ENCODE measurements around the gene POLR3E.

GRCh38 chr16:22357635-22357971, 60.4 kb downstream of the POLR3E start:
- TF ChIP-seq CTCF (IDR thresholded peaks at IDR 0.05; ENCODE audit: insufficient read depth, low read length, poor library complexity, severe bottlenecking) (no peak), EZH2phosphoT487 (conservative IDR thresholded peaks at IDR 0.05; ENCODE audit: low read length) (no peak)

All from SU-DHL-6 (cell line).